Activated CD8-positive, alpha-beta memory T cell treated with anti-CD3 and anti-CD28 coated beads for 36 hours (primary cell): ENCODE measurements around the gene F2. TPM values are rescaled to one million over a fixed set of nuclear protein-coding genes. Genes with fewer than 3 reads are reported as not detected.

Experiments used
- CTCF ChIA-PET: fragments of 350-600 bp; sonication (Branson Sonifier 250); formaldehyde crosslinking; loops from one replicate; lab custom pipeline; 2021; ENCODE audit warnings: antibody characterized with exemption; lab: Charles Lee
- POLR2A ChIA-PET: fragments of 350-600 bp; sonication (Branson Sonifier 250); formaldehyde crosslinking; loops from one replicate; lab custom pipeline; 2021; ENCODE audit warnings: antibody characterized with exemption; lab: Charles Lee
- total RNA-seq, 2 experiments: library from RNA; stranded (reverse); gene quantifications; one replicate each; pipeline ENCODE4 v1.2.3, GENCODE V29; 2021

F2 gene
- total RNA-seq, 2 experiments from 2014 or later: not detected

- CTCF ChIA-PET: interaction anchor here (0.7 kb wide), 1 partner anchor 24 kb away, joined by 3 read pairs; no protein-coding TSS in a partner anchor
- POLR2A ChIA-PET: no interaction called here
These were observed 9.6 kb downstream of the F2 start for GRCh38 chr11:46728659-46729040.

DNA sequence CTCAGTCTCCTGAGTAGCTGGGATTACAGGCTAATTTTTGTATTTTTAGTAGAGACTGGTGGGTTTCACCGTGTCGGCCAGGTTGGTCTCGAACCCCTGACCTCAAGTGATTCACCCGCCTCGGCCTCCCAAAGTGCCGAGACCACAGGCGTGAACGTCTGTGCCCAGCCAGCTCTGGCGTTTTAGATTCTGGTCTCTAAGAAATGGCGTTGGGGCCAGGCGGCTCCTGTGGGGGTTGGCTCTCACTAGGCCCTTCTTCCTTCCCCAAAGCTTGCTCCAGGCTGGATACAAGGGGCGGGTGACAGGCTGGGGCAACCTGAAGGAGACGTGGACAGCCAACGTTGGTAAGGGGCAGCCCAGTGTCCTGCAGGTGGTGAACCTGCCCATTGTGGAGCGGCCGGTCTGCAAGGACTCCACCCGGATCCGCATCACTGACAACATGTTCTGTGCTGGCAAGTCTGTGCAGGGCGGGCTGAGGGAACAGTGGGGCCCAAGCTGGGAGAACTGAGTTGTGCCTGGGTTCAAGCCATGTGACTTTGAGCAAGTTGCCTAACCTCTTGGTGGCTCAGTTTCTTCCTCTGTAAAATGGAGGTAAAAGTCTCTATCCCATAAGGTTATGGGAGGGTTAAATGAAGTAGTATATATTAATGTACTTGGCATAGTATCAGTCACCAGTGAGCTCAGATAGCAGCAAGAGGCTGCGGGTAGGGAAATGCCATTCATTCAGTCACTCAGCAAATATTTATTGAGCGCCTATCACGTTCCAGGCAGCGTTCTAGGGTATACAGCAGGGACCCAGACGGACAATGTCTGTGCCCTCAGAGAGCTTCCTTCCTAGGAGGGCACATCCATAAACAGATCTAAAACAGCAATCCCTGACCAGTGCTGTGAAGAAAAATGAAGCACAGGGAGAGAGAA lies 10.4 kb downstream of the F2 start:
- POLR2A ChIA-PET: no interaction called here

GRCh38 chr11:46731545-46731944 lies 12.5 kb downstream of the F2 start:
- POLR2A ChIA-PET: no interaction called here
- CTCF ChIA-PET: no interaction called here

More for the DNA sequence above, 10.4 kb downstream of the F2 start:
- CTCF ChIA-PET: interaction anchor here (0.7 kb wide), 1 partner anchor 24 kb away, joined by 3 read pairs; no protein-coding TSS in a partner anchor

DNA sequence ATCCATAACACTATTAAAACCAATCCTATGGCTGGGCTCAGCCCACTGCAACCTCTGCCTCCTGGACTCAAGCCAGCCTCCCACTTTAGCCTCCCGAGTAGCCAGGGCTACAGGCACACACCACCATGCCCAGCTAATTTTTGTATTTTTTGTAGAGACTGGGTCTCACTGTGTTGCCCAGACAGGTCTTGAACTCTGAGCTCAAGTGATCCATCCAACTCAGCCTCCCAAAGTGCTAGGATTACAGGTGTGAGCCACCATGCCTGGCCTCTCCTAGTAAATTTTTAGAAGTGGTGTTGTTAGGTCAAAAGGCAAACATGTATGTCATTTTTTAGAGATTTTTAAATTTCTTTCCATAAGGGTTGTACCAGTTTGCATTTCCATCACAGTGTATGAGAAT lies 14.2 kb downstream of the F2 start:
- CTCF ChIA-PET: no interaction called here

DNA sequence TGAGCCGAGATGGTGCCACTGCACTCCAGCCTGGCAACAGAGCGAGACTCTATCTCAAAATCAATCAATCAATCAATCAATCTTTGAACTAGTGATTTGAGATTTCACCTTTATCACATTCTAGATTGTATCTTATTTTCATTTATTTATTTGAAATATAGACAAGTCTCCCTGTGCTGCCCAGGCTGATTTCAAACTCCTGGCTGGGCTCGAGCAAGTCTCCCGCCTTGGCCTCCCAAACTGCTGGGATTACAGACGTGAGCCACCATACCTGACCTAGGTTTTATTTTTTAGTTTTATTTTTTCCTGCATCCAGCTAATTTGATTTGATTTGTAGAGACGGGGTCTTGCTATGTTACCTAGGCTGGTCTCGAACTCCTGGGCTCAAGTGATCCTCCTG lies 17.1 kb downstream of the F2 start:
- POLR2A ChIA-PET: interaction anchor here (0.6 kb wide), 1 partner anchor 482 kb away, joined by 5 read pairs; no protein-coding TSS in a partner anchor
- CTCF ChIA-PET: no interaction called here

More for the DNA sequence above, 14.2 kb downstream of the F2 start:
- POLR2A ChIA-PET: interaction anchor here (0.6 kb wide), 1 partner anchor 147 kb away, joined by 4 read pairs; no protein-coding TSS in a partner anchor

- ChIA-PET CTCF (no interaction called here), POLR2A (no interaction called here)
These were observed 17.6 kb downstream of the F2 start for GRCh38 chr11:46736615-46737014.

DNA sequence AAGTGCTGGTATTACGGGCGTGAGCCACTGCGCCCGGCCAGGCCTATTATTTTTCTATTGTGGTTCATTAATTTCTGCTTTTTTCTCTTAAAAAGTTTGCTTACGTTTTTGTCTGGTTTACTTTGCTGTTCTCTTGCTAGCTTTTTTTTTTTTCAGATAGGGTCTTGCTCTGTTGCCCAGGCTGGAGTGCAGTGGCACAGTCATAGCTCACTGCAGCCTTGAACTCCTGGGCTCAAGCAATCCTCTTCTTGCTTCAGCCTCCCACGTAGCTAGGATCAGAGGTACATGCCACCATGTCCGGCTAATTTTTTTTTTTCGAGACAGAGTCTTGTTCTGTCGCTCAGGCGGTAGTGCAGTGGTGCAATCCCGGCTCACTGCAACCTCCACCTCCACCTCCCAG lies 18.7 kb downstream of the F2 start:
- POLR2A ChIA-PET: interaction anchor here (0.7 kb wide), 1 partner anchor 12 kb away, joined by 3 read pairs; no protein-coding TSS in a partner anchor
- CTCF ChIA-PET: no interaction called here

DNA sequence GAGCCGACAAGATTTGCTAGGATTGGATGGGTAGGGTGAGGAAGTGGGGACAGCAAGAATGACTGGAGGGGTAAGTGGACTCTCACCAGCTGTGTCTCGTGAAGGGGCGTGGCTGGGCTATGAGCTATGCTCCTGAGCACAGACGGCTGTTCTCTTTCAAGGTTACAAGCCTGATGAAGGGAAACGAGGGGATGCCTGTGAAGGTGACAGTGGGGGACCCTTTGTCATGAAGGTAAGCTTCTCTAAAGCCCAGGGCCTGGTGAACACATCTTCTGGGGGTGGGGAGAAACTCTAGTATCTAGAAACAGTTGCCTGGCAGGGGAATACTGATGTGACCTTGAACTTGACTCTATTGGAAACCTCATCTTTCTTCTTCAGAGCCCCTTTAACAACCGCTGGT lies 19.9 kb downstream of the F2 start:
- ChIA-PET CTCF (interaction anchor here (0.7 kb wide), 1 partner anchor 378 kb away, joined by 3 read pairs; no protein-coding TSS in a partner anchor), POLR2A (no interaction called here)

DNA sequence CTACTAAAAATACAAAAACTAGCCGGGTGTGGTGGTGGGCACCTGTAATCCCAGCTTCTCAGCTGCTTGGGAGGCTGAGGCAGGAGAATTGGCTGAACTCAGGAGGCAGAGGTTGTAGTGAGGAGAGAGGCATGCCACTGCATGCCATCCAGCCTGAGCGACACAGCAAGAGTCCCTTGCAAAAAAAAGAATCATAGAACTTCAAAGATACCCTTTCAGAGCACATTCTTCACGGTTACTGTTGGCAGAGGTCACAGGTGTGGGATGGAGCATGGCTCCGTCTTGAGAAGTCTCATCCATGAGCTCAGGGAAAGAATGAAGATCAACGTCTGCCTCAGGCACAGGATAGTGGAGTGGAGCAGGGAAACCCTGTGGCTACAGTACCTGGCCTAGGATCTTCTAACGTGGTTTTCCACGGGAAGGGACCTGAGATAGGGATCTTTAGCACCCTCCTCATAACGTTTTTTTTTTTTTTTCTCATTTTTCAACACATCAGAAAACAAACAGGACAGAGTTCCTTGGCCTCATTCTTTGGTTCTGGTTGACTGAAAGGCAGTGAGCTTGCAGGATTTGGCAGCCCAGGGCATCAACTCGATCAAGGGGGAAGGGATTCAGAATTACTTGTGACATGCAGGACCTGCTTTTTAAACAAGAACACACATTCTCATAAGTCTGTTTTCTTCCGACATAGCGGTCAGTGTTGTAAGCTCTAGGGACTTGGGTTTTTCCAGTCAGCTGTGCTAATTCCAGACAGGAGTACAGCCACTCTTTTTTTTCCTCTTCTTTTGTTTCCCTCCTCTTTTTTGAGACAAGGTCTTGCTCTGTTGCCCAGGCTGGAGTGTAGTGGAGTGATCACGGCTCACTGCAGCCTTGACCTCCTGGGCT lies 22.8 kb downstream of the F2 start:
- ChIA-PET CTCF (no interaction called here), POLR2A (no interaction called here)

GRCh38 chr11:46743043-46743442 lies 24.0 kb downstream of the F2 start:
- POLR2A ChIA-PET: no interaction called here
- CTCF ChIA-PET: no interaction called here

DNA sequence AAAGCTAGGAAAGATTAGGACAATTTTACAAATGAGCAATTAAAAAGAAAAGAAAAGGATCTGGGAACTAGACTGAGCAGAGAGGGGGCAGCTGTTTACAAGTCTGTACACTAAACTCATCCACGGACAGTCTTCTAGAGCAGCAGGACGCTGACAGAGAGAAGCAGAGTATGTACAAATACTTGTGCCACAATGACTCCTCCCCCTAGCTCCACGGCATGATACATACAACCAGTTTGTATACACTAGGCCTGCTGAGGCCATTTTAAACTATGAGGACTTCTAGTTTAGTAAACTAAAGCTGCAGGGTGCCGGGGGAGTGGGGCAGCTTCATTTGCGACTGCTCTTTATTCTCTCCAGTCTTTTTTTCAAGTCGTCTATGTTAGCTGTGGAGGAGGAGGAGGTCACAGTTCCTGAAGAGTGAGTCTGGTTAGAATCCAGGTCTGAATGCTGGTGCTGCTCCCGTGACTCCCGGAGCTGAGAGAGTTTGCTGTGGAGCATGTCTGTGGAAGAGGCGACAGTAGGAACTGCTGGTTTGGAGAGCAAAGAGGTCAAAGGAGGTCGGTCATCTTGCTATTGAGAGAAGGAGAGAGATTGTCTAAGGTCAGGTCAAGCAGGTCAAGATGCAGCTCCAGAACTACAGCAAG lies 24.8 kb downstream of the F2 start:
- ChIA-PET CTCF (no interaction called here), POLR2A (no interaction called here)

DNA sequence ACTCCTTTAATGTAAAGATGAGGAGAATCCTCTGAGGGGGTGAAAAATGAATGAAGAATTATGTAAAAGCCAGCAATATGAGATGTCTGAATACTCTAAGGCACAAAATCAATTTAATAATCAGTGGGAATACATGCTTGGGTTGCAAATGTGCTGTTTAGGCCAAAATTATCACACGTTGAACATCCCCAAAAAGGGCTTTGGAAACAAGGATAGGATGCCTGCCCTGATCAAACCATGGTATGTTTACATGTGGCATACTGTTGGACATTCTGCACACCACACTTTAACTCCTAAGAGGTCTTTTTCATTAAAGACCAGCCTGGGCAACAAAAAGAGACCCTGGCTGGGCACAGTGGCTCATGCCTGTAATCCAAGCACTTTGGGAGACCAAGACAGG lies 26.3 kb downstream of the F2 start:
- ChIA-PET POLR2A (no interaction called here), CTCF (no interaction called here)

GRCh38 chr11:46745995-46746394 lies 27.0 kb downstream of the F2 start:
- POLR2A ChIA-PET: no interaction called here
- CTCF ChIA-PET: no interaction called here

DNA sequence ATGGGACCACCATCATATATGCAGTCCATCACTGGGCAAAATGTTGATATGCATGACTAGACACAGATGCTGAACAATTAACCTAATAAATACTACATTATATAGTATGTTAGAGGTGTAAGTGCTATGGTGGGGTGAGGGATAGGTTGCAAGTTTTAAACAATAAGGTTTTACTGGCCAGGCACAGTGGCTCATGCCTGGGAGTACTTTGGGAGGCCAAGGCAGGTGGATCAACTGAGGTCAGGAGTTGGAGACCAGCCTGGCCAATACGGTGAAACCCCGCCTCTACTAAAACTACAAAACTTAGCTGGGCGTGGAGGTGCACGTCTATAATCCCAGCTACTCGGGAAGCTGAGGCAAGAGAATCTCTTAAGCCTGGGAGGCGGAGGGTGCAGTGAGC lies 28.1 kb downstream of the F2 start:
- ChIA-PET CTCF (no interaction called here), POLR2A (no interaction called here)

DNA sequence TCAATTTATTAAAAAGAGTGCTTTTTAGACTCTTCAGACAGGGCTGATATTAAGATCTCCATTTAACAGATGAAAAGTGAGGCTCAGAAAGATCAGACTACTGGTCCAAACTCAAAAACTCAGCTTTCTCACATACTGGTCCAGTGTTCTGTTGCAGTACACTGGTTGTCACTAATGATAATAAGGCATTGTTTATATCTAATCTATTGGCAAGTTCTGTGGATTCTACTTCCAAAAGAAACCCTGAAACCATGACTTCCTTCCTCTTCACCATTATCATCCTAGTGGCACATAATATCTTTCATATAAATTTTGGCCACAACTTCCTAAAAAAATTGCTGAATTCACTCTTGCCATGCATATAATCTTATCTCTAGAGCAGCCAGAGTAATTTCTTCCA lies 36.9 kb downstream of the F2 start:
- CTCF ChIA-PET: no interaction called here
- POLR2A ChIA-PET: no interaction called here

- POLR2A ChIA-PET: no interaction called here
- CTCF ChIA-PET: interaction anchor here (0.5 kb wide), 1 partner anchor 570 kb away, joined by 7 read pairs; no protein-coding TSS in a partner anchor
These were observed 40.2 kb downstream of the F2 start for GRCh38 chr11:46759196-46759595.

DNA sequence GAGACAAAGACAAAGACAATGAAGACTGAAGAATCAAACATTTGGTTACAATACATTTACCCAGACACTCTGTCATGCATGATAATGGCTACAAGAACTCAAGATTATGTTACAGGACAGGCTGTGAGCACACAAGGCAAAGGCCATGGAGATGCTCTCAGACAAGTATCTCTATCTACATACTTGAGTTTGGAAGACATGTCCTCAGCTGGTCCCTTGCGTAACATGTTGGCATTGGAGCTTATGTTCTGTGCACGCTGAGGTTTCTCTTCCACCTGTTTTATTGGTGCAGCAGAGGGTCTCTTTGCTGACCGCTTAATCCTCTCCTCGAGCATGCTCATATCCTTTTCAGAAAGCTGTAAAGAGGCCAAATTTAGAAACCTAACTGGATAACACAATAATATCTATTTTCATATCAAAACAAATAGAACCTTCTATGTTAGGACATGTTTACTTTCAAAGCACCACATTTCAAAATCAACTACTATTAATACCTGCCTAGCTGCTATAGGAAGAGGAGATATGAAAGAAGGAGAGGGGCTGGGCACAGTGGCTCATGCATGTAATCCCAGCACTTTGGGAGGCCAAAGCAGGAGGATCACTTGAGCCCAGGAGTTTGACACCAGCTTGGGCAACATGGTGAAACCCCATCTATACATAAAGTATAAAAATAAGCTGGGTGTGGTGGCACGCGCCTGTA lies 41.6 kb downstream of the F2 start:
- ChIA-PET CTCF (no interaction called here), POLR2A (no interaction called here)

- CTCF ChIA-PET: interaction anchor here (0.6 kb wide), 2 partner anchors 84 to 379 kb away, joined by 3 read pairs; no protein-coding TSS in a partner anchor
- POLR2A ChIA-PET: no interaction called here
These were observed 42.8 kb downstream of the F2 start for GRCh38 chr11:46761807-46762206.

DNA sequence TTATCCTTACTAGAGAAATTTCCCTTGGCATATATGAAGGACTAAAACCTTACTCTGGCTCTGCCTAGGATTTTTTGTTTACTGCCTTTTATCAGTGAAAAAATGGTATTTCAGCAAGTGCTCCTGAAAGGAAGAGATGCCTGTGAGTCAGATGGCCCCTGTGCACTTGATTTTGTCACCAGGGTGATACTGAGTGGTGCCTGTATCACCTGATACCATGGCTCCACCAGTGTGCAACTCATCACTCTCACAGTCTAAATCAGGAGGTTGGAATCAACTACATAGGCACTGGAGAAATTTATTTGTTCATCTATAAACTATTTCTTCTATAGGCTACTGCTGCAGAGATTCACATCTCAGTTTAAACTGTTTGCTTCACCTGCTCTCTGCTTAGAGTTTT lies 43.2 kb downstream of the F2 start:
- POLR2A ChIA-PET: no interaction called here
- CTCF ChIA-PET: no interaction called here
